Left ventricle myocardium superior (tissue), 1 donor: Measurements from ENCODE around the gene NR5A1. TPM values are rescaled to one million over a fixed set of nuclear protein-coding genes. Genes with fewer than 3 reads are reported as not detected.

Experiments
- ATAC-seq: fragments of 200-7000 bp; cut with Tn5 transposase; one replicate; pipeline ENCODE4 v1.9.1; 2020; ENCODE audit warnings: mild to moderate bottlenecking, moderate library complexity
- DNase-seq: peaks from one replicate; pipeline ENCODE4 v3.0.0-alpha.2; 2020
- intact Hi-C: fragments of 100-400 bp; cut with micrococcal nuclease; formaldehyde crosslinking; loops from one replicate; pipeline ENCODE4 v1.11.0; 2022
- total RNA-seq: library from RNA; stranded (reverse); fragmentation: NEBNext Ultra II Directional; extraction: Animal tissue kit (Norgen Biotek cat#: 25700); gene quantifications from one replicate; pipeline ENCODE4 v1.2.1, GENCODE V29; 2021
- donor health status: DM: no; HTN: yes; CAD: no; lungs with severe emphysema.

The NR5A1 gene
- total RNA-seq, 1 donor from 2014 or later: not detected

DNA sequence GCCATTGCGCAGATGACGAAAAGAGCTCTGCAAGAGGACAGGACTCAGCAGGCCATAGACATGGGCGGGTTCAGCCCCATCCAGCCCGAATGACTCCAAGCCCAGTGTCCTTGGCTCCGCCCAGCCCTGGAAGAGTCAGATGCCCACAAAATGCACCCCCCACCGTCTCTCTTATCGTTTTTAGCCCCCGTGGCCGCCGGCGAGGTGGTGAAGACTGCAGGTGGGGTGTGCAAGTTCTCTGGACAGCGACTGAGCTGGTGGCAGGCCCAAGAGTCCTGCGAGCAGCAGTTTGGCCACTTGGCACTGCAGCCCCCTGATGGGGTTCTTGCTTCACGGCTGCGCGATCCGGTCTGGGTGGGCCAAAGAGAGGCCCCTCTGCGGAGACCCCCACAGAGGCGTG lies 54.9 kb downstream of the NR5A1 start:
- intact Hi-C loops: no loop called here
- ATAC-seq (no peak), DNase-seq (no peak)

DNA sequence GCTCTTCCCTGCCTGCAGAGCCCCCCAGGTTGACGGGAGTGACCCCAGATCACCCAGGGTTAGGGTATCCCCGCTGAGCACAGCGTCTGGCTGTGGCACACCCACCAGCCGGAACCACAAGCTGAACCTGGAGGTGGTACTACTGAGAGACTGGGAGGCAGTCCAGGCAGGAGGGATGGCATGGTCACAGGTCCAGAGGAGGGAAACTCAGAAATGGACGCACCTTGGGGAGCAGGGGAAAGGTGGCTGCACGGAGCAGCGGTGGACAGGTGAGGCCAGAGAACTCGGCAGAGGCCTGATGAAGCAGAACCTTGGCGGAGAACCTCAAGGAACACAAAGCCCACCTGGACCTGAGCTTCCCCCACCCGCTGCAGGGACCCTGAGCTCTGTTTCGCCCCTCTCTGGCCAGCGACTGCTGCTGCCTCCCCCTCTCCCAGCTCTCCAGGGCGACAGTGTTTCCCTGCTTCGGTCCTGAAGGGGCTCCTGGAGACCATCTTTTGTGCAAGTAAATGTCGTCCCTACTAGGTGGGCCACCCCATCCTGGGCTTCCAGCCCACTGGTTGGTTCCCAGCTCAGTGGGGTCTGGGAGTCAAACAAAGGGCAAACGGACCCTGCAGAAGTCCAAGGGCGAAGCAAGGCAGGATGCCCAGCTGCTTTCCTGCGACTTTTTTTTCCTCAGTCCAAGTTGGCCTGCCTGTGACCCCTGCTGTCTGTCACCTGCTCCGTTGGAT lies 56.1 kb downstream of the NR5A1 start:
- DNase-seq (no peak), ATAC-seq (no peak)
- intact Hi-C loops: no loop called here

DNA sequence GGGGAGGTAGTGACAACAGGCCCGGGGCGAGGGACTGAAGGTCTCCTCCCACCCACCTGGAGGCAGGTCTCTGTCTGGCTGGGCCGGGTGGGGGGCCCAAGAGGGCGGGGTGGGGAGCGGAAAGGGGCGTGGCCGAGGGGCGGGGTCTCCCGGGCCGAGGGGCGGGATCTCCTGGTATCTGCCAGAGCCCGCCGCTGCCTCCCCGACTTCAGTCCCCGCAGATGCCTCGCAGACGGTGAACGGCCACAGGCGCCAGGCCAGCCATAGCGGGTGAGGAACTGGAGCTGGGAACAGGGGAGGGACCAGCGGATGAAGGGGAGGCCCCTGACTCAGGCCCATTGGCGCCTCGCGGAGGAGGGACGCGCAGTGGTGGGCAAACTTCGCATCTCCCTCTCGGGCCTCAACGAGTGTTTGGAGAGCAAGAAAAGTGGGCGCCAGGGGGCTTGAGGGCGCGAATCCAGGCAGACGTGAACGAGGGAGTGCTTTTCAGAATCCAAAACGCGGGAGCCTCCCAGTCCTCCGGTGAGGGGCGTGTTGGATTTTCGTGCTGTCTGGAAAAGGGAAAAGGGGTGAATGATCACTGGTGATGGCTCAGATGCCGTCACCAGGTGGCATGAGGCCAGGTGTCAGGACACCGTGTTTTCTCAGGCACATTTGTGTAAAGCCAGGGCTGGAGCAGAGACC lies 56.8 kb downstream of the NR5A1 start, which contains the start of gene ADGRD2:
TSS of gene ADGRD2 (plus strand) at position 211 of the 684 bp plus-strand sequence. CDS start 1,216 bp downstream, outside the sequence.
- ATAC-seq (no peak), DNase-seq (no peak)
- intact Hi-C loops: no loop called here

DNA sequence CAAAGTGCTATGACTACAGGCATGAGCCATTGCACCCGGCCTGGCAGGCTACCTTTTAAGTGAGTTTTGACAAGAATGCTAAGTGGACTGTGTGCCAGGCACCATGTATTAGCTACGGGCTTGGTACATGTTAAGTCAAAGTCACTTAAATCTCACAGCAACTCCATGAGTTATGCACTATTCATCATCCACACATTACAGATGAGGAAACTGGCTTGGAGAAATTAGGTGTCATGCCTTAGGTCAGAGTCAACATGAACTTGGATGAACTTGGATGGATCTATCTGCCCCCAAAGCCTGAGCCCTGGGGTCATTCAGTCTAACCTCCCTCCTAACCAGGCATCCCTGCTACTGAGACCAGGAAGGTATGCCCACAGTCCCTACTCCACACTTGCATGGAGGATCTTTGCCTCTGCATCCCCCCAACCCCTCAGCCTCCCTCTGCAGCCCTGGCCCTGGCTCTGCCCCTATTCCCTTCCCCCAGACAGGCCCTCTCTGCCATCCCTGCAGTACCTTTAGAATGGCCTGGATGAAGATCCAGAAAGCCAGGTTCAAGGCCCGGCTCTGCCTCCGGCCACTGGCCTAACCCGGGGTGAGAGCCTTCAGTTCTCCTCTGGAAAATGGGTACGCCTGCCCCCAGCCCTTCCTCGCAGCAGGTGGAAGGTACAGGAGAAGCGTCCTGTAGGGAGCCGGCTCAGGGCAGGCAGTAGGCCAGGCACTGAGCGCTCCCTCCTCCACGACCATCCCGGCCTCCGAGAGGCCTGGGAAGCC lies 57.6 kb downstream of the NR5A1 start:
- DNase-seq (no peak), ATAC-seq (no peak)
- intact Hi-C loops: no loop called here

DNA sequence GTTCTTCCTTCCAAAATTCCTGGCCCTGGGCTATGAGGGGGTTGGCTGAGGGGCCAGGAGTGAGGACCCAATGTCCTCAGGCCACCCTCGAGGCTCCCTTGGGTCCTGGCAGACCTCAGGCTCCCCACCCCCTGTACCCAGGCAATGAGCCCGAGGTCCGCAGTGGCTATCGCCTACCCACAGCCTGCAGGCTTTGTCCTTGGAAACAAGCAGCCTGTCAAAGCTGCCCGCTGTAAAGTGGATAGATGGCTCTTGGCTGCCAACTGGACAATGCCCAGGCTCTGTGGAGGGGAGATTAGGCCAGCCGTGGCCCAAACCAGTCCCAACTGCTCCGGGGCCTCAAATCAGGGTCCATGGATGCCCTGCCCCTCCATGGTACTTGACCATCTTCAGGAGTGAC lies 59.2 kb downstream of the NR5A1 start:
- peak; percentile 99 for ATAC-seq
- DNase-seq: peak; percentile 83
- intact Hi-C loops: no loop called here

DNA sequence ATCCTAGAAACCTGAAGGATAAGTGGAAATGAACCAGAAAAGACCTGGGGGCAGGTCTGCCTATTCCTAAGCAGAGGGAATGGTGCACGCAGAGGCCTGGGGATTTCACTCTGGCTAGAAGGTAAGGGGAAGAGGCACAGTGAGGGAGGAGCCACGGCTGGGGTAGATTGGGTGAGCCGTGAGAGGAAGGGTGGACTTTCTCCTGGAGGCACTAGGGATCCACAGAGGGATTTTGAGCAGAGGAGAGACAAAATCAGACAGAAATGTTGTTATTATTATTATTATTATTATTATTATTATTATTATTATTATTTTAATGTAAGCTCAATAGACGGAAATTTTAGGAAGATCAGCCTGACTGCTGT lies 59.9 kb downstream of the NR5A1 start:
- DNase-seq: no peak
- ATAC-seq: no peak
- intact Hi-C loops: no loop called here

DNA sequence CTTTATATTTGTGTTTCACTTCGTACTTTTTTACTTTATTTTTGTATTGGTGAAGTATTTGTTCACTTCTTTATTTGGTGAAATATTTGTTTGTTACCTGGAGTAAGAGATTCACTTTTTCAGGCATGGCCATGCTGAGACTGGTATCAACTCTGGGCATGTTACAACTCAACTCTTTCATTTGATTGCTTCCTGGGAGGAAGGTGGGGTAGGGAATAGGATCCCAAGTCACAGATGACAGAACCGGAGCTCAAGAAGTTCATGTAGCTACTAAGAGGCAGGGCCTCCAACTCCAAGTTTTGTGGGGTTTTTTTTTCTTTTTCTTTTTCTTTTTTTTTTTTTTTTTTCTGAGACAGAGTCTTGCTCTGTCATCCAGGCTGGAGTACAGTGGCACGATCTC lies 63.0 kb downstream of the NR5A1 start:
- DNase-seq (no peak), ATAC-seq (no peak)
- intact Hi-C loops: no loop called here

DNA sequence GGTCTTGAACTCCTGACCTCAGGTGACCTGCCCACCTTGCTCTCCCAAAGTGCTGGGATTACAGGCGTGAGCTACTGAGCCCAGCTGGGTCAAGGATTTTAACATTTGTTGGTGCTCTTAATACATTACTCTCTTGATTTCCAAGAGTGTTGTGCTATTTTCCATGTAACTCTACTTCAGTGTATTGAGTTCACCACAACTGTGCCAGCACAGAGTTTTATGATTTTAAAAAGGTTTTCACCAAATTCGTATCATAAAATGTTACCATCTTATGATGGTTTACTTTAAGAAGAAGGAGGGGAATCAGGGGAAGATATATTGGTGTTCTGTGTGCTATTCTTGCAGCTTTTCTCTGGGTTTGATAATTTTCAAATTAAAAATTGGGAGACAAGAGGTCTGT lies 63.6 kb downstream of the NR5A1 start:
- ATAC-seq (no peak), DNase-seq (no peak)
- intact Hi-C loops: no loop called here

DNA sequence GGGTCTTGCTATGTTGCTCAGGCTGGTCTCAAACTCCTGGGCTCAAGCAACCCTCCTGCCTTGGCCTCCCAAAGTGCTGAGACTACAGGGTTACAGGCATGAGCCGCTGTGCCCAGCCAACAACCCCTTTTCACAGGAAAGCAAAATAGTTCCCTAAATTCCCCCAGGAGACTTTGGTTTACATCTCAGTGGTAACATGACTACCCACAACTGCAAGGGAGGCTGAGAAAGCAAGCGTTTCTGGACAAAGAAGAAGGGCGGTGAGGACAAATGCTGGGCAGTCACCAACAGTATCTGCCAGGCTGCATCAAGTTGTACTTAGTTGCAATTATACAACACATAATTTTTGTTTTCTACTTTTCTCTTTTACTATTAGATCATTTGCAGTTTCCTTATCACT lies 64.4 kb downstream of the NR5A1 start:
- intact Hi-C loops: no loop called here
- no peak for ATAC-seq

DNA sequence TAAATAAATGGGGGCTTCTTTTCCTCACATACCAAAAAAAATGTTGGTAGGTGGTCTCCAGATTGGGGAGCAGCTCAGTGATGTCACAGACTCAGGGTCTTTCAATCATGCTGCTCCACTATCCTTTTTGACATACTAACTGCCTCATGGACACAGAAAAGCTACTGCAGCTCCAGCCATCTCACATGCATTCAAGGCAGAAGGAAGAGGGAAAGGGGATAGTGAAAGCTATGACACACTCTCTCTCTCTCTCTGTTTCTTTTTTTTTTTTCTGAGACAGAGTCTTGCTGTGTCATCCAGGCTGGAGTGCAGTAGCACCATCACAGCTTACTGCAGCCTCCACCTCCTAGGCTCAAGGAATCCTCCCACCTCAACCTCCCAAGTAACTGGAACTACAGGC lies 64.8 kb downstream of the NR5A1 start:
- DNase-seq: no peak
- intact Hi-C loops: no loop called here
- ATAC-seq: no peak

More for the DNA sequence above, 64.4 kb downstream of the NR5A1 start:
- DNase-seq: no peak

DNA sequence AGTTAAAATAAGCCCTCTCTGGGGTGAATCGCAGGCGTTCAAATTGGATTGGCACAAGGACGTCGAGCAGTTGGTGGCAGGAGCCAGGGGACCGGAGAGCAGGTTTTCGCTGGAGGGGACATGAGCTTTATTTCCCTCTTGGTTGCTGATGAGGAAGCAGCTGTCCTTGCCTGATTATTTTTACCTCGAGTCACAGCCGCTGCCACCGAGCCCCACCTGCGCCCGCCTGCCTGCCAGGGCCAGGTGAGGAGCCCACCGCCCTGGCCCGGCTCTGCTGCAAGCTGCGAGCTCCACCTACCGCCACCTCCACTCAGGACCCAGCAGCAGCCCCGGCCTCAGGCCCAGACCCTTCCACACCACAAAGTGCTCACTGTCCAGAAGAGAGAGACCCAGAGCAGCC lies 65.9 kb downstream of the NR5A1 start:
- intact Hi-C loops: no loop called here
- DNase-seq: no peak
- ATAC-seq: no peak

DNA sequence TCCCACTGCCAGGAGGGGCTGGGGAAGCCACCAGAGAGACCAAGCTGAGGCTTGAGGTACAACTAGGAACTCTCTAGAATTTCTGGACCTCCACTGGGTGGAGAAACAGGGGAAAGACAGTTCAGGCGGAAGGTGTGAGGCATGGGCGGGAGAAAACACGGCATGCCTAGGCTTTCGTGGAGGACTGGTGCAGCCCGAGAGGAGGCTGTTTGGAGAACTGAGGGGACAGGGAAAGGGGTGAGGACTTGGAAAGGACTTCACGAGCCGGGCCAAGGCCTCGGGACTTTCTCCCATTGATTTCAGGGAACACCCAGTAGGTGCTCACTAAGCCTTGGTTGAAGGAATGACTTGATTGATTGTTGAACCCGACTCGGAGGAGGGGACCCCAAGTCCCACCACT lies 66.4 kb downstream of the NR5A1 start:
- ATAC-seq: no peak
- DNase-seq: no peak
- intact Hi-C loops: no loop called here

DNA sequence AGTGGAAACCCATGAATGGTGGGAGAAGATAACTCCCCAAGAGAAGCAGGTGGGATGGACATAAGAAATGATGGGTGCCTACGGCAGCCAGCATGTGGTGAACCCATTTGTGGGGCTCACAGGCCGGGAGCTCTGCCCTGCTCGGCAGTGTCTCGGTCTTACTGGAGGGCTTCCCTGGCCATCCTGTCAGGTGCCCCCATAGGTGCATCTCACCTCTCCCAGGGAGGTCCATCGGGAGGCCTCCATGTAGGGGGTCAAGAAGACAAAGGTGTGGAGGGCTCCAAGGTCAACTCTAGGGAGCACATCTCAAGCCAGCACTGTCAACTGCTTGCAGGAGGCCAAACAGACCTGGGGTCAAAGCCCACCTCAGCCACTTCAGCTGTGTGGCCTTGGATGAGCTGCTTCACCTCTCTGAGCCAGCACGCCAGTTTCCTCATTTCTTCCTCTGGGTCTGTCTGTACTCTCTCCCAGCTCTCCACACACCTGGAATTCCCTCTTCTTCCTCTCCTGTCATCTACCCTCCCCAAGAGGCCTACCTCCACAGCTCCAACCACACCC lies 67.4 kb downstream of the NR5A1 start:
- no peak for ATAC-seq
- intact Hi-C loops: no loop called here
- no peak for DNase-seq

DNA sequence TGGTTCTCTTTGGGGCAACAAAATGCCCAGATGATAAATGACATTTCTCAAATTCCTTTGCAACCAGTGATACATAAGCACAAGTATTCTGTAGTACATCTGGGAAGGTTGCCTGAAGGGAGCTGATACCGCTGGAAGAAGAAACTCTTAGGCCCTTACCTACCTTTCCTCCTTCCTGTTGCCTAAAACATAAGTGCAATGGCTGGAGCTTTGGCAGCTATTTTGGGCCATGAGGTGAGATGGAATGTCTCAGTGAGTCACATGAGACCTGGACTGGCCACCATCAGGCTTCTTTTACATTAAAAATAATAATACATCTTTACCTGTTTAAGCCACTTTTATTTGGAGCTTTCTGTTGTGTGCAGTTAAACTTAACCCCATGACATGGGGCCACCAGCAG lies 68.1 kb downstream of the NR5A1 start:
- intact Hi-C loops: no loop called here
- ATAC-seq (no peak), DNase-seq (no peak)

DNA sequence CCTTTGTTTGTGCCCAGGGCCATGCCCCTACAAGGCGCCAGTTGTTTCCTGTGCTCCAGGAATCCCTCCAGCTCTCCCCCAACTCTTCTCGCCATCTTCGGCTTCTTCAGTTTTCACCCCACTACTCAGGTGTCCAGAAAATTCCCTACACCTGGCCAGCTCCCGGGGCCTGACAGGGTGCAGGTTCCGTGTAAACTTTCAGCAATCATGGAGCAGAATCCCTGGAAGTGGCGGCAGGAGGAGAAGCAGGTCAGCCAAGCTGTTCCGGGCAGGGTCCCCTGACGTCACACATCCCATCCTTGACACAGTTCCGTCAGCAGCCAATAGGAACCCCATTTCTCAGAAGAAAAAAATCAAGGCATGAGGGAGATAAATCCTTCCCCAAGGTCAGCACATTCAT lies 69.1 kb downstream of the NR5A1 start:
- no peak for DNase-seq
- ATAC-seq: no peak
- intact Hi-C loops: no loop called here

DNA sequence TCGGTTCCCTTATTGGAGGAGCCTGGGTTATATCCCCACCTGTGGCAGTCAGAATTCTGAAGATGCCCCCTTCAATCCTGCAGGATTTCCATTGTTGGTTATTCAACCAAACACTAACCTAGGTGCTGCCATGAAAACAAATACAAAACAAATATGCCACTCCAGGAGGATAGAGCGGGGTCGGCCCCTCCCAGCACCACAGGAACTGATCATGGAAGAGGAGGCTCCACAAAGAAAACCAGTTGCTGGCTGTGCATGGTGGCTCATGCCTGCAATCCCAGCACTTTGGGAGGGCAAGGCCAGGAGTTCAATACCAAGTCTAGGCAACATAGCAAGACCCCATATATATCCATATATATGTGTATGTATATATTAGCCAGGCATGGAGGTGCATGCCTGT lies 70.1 kb downstream of the NR5A1 start:
- DNase-seq (no peak), ATAC-seq (no peak)
- intact Hi-C loops: no loop called here

DNA sequence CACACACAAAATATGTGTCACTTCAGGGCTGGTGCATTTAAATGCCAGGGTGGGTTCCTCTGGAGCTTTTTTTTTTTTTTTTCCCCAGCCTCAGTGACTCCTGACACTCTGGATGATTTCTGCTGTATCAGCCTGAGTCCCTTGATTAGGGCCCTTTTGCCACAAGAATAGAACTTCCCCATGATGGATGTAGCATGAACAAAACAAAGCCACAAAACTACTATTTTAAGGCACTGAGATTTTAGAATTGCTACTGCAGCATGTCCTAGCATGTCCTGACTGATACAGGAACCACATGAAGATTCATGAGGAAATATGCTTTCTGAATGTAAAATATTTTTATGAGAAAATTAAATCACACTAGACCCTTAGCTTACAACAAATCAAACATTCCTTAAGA lies 70.9 kb downstream of the NR5A1 start:
- ATAC-seq (no peak), DNase-seq (no peak)
- intact Hi-C loops: no loop called here
